H1 (cell line): Measurements from ENCODE around the gene AMPH. TPM values are rescaled to one million over a fixed set of nuclear protein-coding genes. Genes with fewer than 3 reads are reported as not detected.

Experiments
- BRCA1 ChIP-seq: IDR thresholded peaks from 2 replicates; pipeline ENCODE4 v1.6.1; 2012; ENCODE audit warnings: low read depth, low read length, improper control_type of control experiment
- CHD1 ChIP-seq: IDR thresholded peaks from 2 replicates; pipeline ENCODE4 v1.6.1; 2012; ENCODE audit warnings: low read depth, low read length, improper control_type of control experiment
- CHD7 ChIP-seq: fragments of 300-600 bp; sonication (generic); IDR thresholded peaks from 2 replicates; pipeline ENCODE4 v1.7.1; 2012; ENCODE audit warnings: low read length, moderate library complexity, mild to moderate bottlenecking, inconsistent platforms; ENCODE audit not compliant: insufficient replicate concordance
- CTCF ChIP-seq, 3 experiments: IDR thresholded peaks; 1 replicate in 2 of 3; 2 replicates in 1 of 3; pipeline versions ENCODE4 v1.5.1 to v1.6.1; 2011; ENCODE audit warnings: low read length in 3 of 3, mild to moderate bottlenecking in 3 of 3, inconsistent platforms in 2 of 3, low read depth in 1 of 3, moderate library complexity in 1 of 3; ENCODE audit not compliant: insufficient read depth in 1 of 3; ENCODE audit errors: control extremely low read depth in 1 of 3
- RBBP5 ChIP-seq: IDR thresholded peaks from 2 replicates; pipeline ENCODE4 v1.7.1; 2012; ENCODE audit warnings: low read depth, mild to moderate bottlenecking, inconsistent platforms, low read length, moderate library complexity, borderline replicate concordance
- RXRA ChIP-seq: IDR thresholded peaks from 2 replicates; pipeline ENCODE4 v1.6.1; 2011; ENCODE audit warnings: low read depth, mild to moderate bottlenecking, low read length, moderate library complexity; ENCODE audit not compliant: insufficient read depth
- SIN3A ChIP-seq, 2 experiments: IDR thresholded peaks in 1 of 2; conservative IDR thresholded peaks in 1 of 2; 2 replicates each; pipeline ENCODE4 v1.6.1; 2011 to 2012; ENCODE audit warnings: low read length in 2 of 2, improper control_type of control experiment in 1 of 2, low read depth in 1 of 2, mild to moderate bottlenecking in 1 of 2
- polyA plus RNA-seq, 7 experiments: library from polyadenylated mRNA; depleted of rRNA in 3 of 7; stranded (reverse) in 5 of 7; unstranded in 2 of 7; fragments of >200 nt in 5 of 7; fragments of 200-250 nt in 2 of 7; gene quantifications; 1 replicate in 5 of 7; 2 replicates in 1 of 7; 4 replicates in 1 of 7; pipeline versions ENCODE4 v1.2.1 to v1.2.3, GENCODE V29; 2011 to 2013; ENCODE audit warnings: missing spikeins in 2 of 7, mixed read lengths in 2 of 7
- total RNA-seq: library from RNA; stranded (reverse); fragmentation: NEBNext Ultra II Directional; extraction: Animal tissue kit (Norgen Biotek cat#: 25700); gene quantifications from 2 replicates; pipeline ENCODE4 v1.2.1, GENCODE V29; 2021

AMPH gene
- total and polyA plus RNA-seq, 2 of the 8 experiments (the other 6 are each of a cell fraction or from before 2014, with no cell fraction given), result 7.3 to 12.2 TPM

- no peak for TF ChIP-seq CHD7
- TF ChIP-seq CHD1, result no peak
- peak; percentile 93 to 100 (median 95) for TF ChIP-seq CTCF (IDR thresholded peaks at IDR 0.05; ENCODE audit: control extremely low read depth in 1 of 3, insufficient read depth in 1 of 3, low read depth in 1 of 3, low read length in 3 of 3)
- no peak for TF ChIP-seq BRCA1
- 0 out of 4 replicates have a peak, but pooled peaks of 1 of the 2 experiments have one; percentile 36 for TF ChIP-seq SIN3A (conservative IDR thresholded peaks at IDR 0.05 in 1 of 2, IDR thresholded peaks at IDR 0.05 in 1 of 2; ENCODE audit: low read depth in 1 of 2, low read length in 2 of 2)
- no peak for TF ChIP-seq RBBP5
- no peak for TF ChIP-seq RXRA
These were observed 261.2 kb downstream of the AMPH start (continued) for GRCh38 chr7:38369816-38370493.
